Immature natural killer cell (primary cell): ENCODE data around the gene MAP1S. TPM values are rescaled to one million over a fixed set of nuclear protein-coding genes. Genes with fewer than 3 reads are reported as not detected.

Experiments used
- DNase-seq, 3 donors: peaks; one replicate each; pipeline ENCODE4 v3.0.0; 2022; ENCODE audit warnings: mixed read lengths in 1 of 3
- H3K27ac Mint-ChIP-seq, 6 donors: one replicate each; pipeline ENCODE4 v1.8.0; 2020; ENCODE audit warnings: mixed read lengths in 6 of 6, mild to moderate bottlenecking in 5 of 6, inconsistent platforms in 4 of 6, moderate library complexity in 3 of 6
- H3K27me3 Mint-ChIP-seq, 3 donors: one replicate each; pipeline ENCODE4 v1.8.0; 2020 to 2021; ENCODE audit warnings: low read depth in 3 of 3, mild to moderate bottlenecking in 3 of 3, mixed read lengths in 3 of 3, moderate library complexity in 3 of 3, inconsistent platforms in 1 of 3
- H3K36me3 Mint-ChIP-seq, 3 donors: one replicate each; pipeline ENCODE4 v1.8.0; 2020; ENCODE audit warnings: mixed read lengths in 3 of 3, inconsistent platforms in 2 of 3, mild to moderate bottlenecking in 2 of 3
- H3K4me1 Mint-ChIP-seq, 2 donors: one replicate each; pipeline ENCODE4 v1.8.0; 2020; ENCODE audit warnings: inconsistent platforms in 2 of 2, mild to moderate bottlenecking in 2 of 2, mixed read lengths in 2 of 2, moderate library complexity in 1 of 2
- H3K4me3 Mint-ChIP-seq, 5 donors: one replicate each; pipeline ENCODE4 v1.8.0; 2020; ENCODE audit warnings: mild to moderate bottlenecking in 5 of 5, mixed read lengths in 5 of 5, inconsistent platforms in 3 of 5, moderate library complexity in 3 of 5
- H3K9me3 Mint-ChIP-seq, 6 donors: one replicate each; pipeline ENCODE4 v1.8.0; 2020; ENCODE audit warnings: mild to moderate bottlenecking in 6 of 6, mixed read lengths in 6 of 6, inconsistent platforms in 4 of 6, moderate library complexity in 3 of 6
- polyA plus RNA-seq, 3 donors: library from polyadenylated mRNA; unstranded; fragments of 300-500 nt; fragmentation: Illumina TruSeq; gene quantifications; one replicate each; pipeline ENCODE4 v1.2.3, GENCODE V29; 2021

Gene MAP1S
- polyA plus RNA-seq, 3 donors from 2014 or later: 14.7 to 51.5 (median 17.7) TPM

GRCh38 chr19:17684256-17684655 lies 35.0 kb upstream of the MAP1S start:
- H3K27ac Mint-ChIP-seq: no peak overlapping the region
- peaks cover 17 to 31% (median 17%) of the 10 kb centered on the region in 3 donors for H3K27me3 Mint-ChIP-seq
- H3K36me3 Mint-ChIP-seq: peaks cover 0 to 4% (median 3%) of the 10 kb centered on the region in 3 donors
- no peak overlapping the region for H3K4me3 Mint-ChIP-seq
- H3K9me3 Mint-ChIP-seq: peaks cover 0 to 5% (median 0%) of the 10 kb centered on the region in 6 donors
- peaks cover 33 to 35% of the 10 kb centered on the region in 2 donors for H3K4me1 Mint-ChIP-seq
- no peak for DNase-seq

DNA sequence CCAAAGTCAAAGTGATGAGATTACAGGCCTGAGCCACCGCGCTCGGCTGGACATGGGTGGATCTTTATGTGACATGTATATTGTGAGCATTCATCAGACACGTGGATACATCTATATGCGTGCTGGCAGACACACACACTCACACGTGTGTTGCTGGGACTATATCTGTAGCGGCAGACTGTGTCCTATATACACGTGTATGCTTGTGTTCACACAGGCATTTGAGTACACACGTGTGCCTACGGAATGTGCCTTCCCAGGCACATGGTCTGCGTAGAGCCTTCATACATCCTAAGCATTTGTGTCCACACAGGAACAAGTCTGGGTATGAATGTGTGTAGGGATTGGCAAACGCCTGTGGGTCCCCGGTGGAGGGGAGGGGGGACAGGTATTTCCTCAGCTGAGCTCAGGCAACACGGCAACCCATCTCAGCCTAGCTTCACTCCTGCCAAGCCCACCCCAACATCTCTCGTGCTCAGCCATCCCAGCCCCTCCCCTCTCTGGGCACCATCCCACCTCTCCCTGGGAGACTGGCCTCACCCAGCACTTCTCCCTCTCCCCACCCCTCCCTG lies 33.7 kb upstream of the MAP1S start:
- H3K4me3 Mint-ChIP-seq: no peak overlapping the region
- no peak for DNase-seq

DNA sequence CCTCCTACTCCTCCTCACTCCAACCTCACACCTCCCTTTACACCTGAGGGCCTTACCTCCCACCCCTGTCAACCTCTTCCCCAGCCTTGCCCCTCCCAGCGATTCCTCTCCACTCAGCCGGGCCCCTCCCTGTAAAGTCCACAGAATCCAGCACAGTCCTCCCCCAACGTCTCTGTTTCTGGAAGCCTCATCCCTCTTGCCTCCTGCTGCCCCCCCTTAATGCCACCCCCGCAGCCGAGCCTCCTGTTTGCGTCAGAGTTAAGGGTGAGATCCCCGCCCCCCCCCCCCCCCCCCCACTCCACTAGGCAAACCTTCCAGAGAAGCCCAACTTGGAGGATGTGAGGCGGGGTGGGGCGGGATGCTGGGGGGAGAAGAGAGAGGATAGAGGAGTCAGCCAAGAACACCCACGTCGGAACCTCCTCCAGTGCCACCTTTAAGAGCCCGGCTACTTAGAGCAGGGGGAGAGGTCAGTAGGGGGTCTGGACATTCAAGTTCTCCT lies 33.2 kb upstream of the MAP1S start:
- Mint-ChIP-seq H3K9me3 (peaks cover 0 to 5% (median 0%) of the 10 kb centered on the region in 6 donors), H3K4me1 (peaks cover 16 to 21% of the 10 kb centered on the region in 2 donors), H3K27me3 (peaks cover 12 to 31% (median 17%) of the 10 kb centered on the region in 3 donors), H3K4me3 (peak overlapping the region in 1 of 5 donors; percentile 6), H3K36me3 (peaks cover 0 to 4% (median 3%) of the 10 kb centered on the region in 3 donors), H3K27ac (no peak overlapping the region)
- no peak for DNase-seq

More for the DNA sequence above, 33.7 kb upstream of the MAP1S start:
- H3K9me3 Mint-ChIP-seq: peaks cover 0 to 5% (median 0%) of the 10 kb centered on the region in 6 donors
- no peak overlapping the region for H3K27ac Mint-ChIP-seq
- peaks cover 22 to 23% of the 10 kb centered on the region in 2 donors for H3K4me1 Mint-ChIP-seq
- H3K36me3 Mint-ChIP-seq: peaks cover 0 to 4% (median 3%) of the 10 kb centered on the region in 3 donors
- H3K27me3 Mint-ChIP-seq: peaks cover 12 to 35% (median 17%) of the 10 kb centered on the region in 3 donors

DNA sequence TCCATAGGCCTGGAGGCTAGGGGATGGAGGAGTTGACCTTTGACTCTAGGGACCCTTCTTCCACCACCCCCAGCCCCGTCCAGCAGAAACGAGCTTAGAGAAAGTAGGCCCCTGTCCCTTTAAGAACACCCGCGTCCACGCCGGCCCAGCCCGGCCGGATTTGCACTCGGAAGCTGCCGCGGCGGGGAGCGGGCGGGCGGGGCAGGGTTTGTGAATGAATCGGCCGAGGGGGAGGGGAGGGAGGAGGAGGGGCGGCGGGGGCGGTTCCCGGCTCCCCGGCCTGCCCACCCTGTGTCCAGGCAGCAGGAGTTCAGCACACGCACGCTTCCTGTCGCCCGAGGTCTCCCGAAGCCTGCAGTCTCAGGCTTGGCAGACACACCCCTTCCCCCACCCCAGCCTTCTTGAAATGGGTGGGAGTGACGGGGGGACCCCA lies 32.7 kb upstream of the MAP1S start:
- Mint-ChIP-seq H3K4me1 (peaks cover 12 to 17% of the 10 kb centered on the region in 2 donors), H3K36me3 (peaks cover 0 to 4% (median 3%) of the 10 kb centered on the region in 3 donors), H3K4me3 (peak overlapping the region in 1 of 5 donors; percentile 6), H3K27me3 (peaks cover 12 to 31% (median 17%) of the 10 kb centered on the region in 3 donors), H3K9me3 (peaks cover 0 to 5% (median 0%) of the 10 kb centered on the region in 6 donors), H3K27ac (no peak overlapping the region)
- DNase-seq: no peak

DNA sequence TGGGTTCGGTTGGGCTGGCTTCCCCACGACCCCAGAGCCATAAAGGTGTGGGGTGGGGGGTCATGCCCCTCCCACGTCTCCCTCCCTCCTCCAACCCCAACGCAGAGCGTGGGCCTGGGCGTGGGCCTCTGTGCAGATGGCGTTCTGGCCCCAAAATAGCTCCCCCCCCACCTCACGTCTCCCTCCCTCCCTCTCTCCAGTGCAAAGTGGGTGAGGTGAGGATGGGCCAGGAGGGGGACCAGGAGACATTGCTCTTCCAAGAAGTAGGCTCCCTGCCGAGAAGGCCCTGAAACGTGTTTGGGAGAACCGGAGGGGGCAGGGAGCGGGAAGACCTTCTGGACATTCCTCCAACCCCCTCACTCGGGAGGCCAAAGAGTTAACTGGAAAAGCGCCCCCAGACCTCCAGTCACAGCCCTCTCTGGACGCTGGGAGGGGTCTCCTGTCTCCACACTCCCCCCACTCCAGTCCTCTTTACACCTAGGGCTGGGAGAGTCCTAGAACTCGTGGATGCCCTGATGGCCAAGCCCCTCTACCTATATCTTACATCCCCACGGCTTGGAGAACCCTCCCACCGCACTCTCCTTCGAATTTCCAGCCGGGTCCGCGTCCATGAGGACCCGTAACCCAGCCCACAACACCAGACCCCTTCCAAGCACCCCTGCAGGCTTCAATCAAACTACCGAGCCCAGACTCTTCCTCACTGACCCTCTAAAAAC lies 32.0 kb upstream of the MAP1S start:
- peak overlapping the region; percentile 18 to 74 (median 25) for H3K4me3 Mint-ChIP-seq
- peaks cover 0 to 5% (median 0%) of the 10 kb centered on the region in 6 donors for H3K9me3 Mint-ChIP-seq
- peaks cover 12 to 34% (median 17%) of the 10 kb centered on the region in 3 donors for H3K27me3 Mint-ChIP-seq
- H3K36me3 Mint-ChIP-seq: peaks cover 0 to 4% (median 3%) of the 10 kb centered on the region in 3 donors
- peaks cover 12 to 17% of the 10 kb centered on the region in 2 donors for H3K4me1 Mint-ChIP-seq
- no peak overlapping the region for H3K27ac Mint-ChIP-seq
- no peak for DNase-seq

- Mint-ChIP-seq H3K4me1 (peaks cover 12 to 17% of the 10 kb centered on the region in 2 donors), H3K27ac (peak within 1 kb of the TSS in 1 of 6 donors; percentile 80)
Measured at GRCh38 chr19:17687857-17688784, 31.2 kb upstream of the MAP1S start, which contains the start of gene UNC13A. Gene UNC13A (minus strand): TSS chr19:17688354. CDS start chr19:17688199, 155 bp downstream.

GRCh38 chr19:17688853-17689595 lies 30.3 kb upstream of the MAP1S start:
- H3K27ac Mint-ChIP-seq: peak overlapping the region in 1 of 6 donors; percentile 80
- peaks cover 12 to 17% of the 10 kb centered on the region in 2 donors for H3K4me1 Mint-ChIP-seq
- peaks cover 0 to 4% (median 3%) of the 10 kb centered on the region in 3 donors for H3K36me3 Mint-ChIP-seq
- peak overlapping the region in 4 of 5 donors; percentile 15 to 80 (median 74) for H3K4me3 Mint-ChIP-seq
- H3K9me3 Mint-ChIP-seq: peaks cover 0 to 5% (median 0%) of the 10 kb centered on the region in 6 donors
- no peak for DNase-seq
- H3K27me3 Mint-ChIP-seq: peaks cover 14 to 31% (median 22%) of the 10 kb centered on the region in 3 donors

More at GRCh38 chr19:17687857-17688784, 31.2 kb upstream of the MAP1S start, which contains the start of gene UNC13A:
- Mint-ChIP-seq H3K9me3 (peaks cover 0 to 5% (median 0%) of the 10 kb centered on the region in 6 donors), H3K4me3 (peak within 1 kb of the TSS; percentile 18 to 80 (median 74)), H3K27me3 (peaks cover 14 to 34% (median 22%) of the 10 kb centered on the region in 3 donors), H3K36me3 (peaks cover 0 to 4% (median 3%) of the 10 kb centered on the region in 3 donors)
- peak; percentile 47 to 55 (median 48) for DNase-seq

- Mint-ChIP-seq H3K4me1 (peaks cover 7 to 9% of the 10 kb centered on the region in 2 donors), H3K27me3 (peaks cover 11 to 18% (median 14%) of the 10 kb centered on the region in 3 donors), H3K36me3 (peaks cover 0 to 4% (median 3%) of the 10 kb centered on the region in 3 donors), H3K27ac (no peak overlapping the region), H3K9me3 (peaks cover 0 to 5% (median 0%) of the 10 kb centered on the region in 6 donors), H3K4me3 (no peak overlapping the region)
- no peak for DNase-seq
Measured at GRCh38 chr19:17692566-17692965, 26.7 kb upstream of the MAP1S start.

- H3K4me1 Mint-ChIP-seq: no peaks in the 10 kb centered on the region
- no peaks in the 10 kb centered on the region for H3K36me3 Mint-ChIP-seq
- H3K4me3 Mint-ChIP-seq: no peak overlapping the region
- peaks cover 6 to 11% (median 11%) of the 10 kb centered on the region in 3 donors for H3K27me3 Mint-ChIP-seq
- no peak overlapping the region for H3K27ac Mint-ChIP-seq
- H3K9me3 Mint-ChIP-seq: no peaks in the 10 kb centered on the region
- no peak for DNase-seq
Measured at GRCh38 chr19:17695198-17695597, 24.1 kb upstream of the MAP1S start.

GRCh38 chr19:17703824-17704463 lies 15.3 kb upstream of the MAP1S start:
- DNase-seq: peak; percentile 61 to 66 (median 61)
- H3K4me1 Mint-ChIP-seq: no peaks in the 10 kb centered on the region
- H3K4me3 Mint-ChIP-seq: no peak overlapping the region
- no peaks in the 10 kb centered on the region for H3K36me3 Mint-ChIP-seq
- no peaks in the 10 kb centered on the region for H3K9me3 Mint-ChIP-seq
- H3K27ac Mint-ChIP-seq: no peak overlapping the region
- H3K27me3 Mint-ChIP-seq: peaks cover 3 to 7% (median 3%) of the 10 kb centered on the region in 3 donors

DNA sequence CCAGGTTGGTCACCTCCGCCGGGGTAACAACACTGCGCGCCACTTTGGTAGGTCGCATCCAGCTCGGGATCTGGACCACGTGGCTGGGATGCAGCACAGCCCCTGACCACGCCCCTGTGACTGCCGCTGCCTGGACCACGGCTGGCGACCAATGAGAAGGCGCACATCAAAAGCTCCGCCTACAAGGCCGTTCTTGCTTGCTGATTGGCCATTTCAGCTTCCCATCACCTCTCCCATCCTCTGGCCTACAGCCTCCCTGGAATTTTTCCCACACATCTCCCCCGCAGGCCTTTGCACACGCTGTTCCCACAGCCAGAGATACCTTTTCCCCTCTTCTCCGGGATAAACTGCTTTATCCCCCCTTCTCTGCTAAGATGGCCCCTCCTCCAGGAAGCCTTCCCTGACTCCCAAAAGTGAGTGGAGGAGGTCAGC lies 12.5 kb upstream of the MAP1S start:
- Mint-ChIP-seq H3K4me1 (no peaks in the 10 kb centered on the region), H3K27ac (no peak overlapping the region), H3K9me3 (no peaks in the 10 kb centered on the region), H3K36me3 (no peaks in the 10 kb centered on the region), H3K27me3 (peaks cover 2 to 7% (median 2%) of the 10 kb centered on the region in 3 donors), H3K4me3 (no peak overlapping the region)
- no peak for DNase-seq

GRCh38 chr19:17711851-17712250 lies 7.4 kb upstream of the MAP1S start:
- Mint-ChIP-seq H3K27me3 (peaks cover 2% of the 10 kb centered on the region in 3 donors), H3K27ac (no peak overlapping the region), H3K4me1 (no peaks in the 10 kb centered on the region), H3K36me3 (no peaks in the 10 kb centered on the region), H3K4me3 (no peak overlapping the region), H3K9me3 (no peaks in the 10 kb centered on the region)
- DNase-seq: no peak
